ENCODE data around the gene COL12A1.

The COL12A1 gene

DNA sequence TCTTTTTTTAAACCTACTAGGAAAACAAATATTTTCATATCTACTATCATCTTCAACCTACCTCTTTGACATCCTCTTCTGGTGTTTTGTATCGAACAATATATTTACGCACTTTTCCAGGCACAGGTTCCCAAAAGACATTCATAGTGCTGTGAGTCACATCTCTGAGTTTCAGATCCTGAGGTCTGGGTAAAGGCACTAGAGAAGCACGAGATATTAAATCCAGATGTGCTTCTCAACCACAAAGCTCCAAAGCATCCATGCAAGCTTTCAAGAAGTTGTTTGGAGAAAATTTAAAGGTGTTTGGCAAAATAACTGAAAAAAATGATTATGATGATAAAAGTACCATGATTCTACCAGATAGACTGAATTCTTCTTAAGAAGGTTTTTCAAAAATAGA is 62.7 kb downstream of the COL12A1 start:
- DNase-seq (ENCODE audit: low read depth in 2 of 2), result no peak

DNA sequence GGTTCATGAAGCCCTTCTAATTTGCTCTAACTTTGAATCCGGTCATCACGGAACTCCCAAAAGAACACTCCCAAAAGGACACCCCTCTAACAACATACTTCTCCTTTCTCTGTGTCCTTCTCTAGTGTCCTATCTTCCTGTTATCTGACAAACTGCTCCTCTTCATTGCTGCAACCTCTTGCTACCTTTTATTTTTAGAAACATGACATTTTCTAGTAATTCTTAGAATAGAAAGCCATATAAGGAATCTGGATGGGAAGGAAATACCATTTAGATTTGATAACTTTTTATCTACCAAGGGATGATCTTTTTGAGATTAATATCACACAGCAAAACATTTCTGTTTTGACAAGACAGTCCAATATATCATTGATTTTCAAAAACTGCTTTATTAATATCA is 63.1 kb downstream of the COL12A1 start:
- no peak for DNase-seq (ENCODE audit: low read depth in 2 of 2)

DNA sequence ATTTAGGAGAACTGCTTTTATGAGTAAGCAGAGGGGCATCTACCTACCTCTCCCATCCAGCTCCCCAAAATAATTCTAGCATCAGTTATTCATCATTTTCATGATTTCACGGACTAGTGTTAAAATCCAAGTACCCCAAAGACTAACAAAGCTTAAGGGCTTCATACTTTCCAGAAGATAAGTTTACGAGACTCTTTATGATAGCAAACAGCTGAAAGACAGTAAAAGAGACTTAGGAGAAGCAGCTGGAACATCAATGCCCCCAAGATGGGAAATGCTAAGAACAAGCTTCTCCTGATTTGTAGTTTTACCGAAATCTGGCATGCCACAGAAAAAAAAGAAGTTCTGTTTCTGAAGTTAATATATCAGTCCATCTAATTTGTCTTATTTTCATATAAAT is 70.0 kb downstream of the COL12A1 start:
- no peak for DNase-seq (ENCODE audit: low read depth in 2 of 2)

DNA sequence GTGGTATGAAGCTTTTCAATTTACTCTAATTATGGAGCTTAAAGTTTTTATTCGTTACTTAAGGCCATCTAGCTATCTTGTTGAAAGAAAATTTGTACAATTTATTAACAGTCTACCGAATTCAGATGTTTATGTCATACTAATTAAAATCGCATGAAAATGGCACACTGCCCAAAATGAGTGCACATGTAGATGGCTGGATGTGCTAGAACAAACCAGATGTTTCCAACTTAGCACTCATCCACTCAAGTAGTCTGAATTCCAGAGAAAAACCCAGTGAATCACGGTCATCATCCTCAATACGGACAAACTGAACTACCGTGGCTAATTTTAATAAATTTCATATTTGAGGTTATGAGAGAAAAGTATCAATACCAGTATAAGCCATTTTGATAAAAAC is 70.4 kb downstream of the COL12A1 start:
- DNase-seq (ENCODE audit: low read depth in 2 of 2), result no peak

DNA sequence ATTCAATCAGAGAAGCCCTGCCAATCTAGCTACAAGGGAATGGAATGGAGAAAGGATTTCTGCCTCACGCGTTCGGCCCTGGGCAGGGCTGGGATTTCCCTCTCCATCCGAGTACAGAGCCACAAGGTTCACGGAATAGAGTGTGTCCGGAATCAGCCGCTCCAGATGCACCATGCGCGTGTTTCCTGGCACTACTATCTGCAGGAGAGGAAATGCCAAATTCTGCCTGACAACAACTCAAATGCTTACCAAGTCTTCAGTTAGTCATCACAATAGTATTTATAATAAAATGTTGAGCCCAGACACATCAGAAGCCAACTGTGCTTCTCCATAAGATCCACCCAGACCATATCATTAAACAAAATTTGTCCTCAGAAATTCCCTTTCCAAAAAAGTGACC is 75.1 kb downstream of the COL12A1 start:
- no peak for DNase-seq (ENCODE audit: low read depth in 2 of 2)

DNA sequence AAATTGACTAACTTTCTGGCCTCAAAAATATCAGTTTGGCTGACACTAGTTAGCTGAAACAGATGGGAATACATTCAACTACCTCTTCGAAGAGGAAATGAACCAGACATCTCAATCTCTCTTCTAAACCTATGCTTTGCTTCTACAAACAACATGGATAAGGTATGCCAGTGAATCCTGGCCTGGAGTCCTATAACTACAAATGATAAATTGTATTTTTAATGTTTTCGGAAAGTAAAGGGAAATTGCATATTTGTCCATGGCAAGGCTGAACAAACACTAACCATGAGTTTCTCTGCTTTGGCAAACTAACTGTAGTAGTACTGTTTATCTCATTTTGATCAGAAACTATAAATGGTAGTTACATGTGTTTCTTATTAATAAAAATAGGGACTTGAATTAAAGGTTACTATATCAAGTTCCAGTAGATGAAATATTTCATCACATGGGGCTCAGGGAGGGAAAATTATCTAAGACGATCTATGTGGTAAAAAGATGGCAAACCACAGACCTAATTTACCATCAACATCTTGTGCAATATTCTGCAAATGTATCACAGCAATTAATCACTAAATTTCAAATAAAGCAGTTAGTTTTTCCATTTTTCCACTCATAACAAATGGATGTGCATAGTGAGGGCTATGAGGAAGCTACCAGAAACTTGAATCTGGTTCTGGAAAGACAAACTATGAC is 76.8 kb downstream of the COL12A1 start:
- DNase-seq (ENCODE audit: low read depth in 2 of 2), result no peak

DNA sequence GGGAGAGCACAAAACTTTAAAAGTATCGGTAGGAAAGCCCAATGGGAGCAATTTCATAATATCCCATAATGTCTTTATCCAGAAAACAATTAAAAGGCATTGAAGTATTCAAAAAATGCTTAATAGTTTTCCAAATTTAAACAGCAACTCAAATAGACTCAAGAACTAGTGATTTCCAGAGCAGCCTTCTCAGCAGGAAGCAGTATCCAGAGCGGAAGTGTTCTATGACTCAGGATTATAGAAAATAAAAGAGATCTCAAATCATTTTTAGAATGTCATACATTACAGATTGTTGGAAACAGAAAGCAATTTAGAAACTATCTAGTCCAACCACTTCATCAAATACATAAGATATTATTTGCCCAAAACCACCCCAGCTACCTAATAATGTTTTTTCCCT is 79.3 kb downstream of the COL12A1 start:
- DNase-seq (ENCODE audit: low read depth in 2 of 2), result no peak

DNA sequence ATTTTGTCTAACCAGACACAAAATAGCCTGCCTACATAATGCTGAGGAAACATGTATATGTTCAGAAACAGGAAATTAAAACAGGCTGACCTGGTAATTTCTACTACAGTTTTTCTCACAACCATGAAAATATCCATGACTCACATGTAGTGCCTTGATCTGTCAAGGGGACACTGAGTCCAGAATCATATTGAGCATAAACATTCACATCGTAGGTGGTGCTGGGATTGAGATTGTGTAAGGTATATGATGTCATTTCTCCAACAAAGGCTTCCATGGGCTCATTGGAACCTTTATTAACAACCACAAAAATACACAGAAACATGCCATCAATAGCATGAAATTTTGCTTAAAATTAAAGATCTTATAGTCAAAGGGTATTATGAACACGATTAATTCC is 80.9 kb downstream of the COL12A1 start:
- DNase-seq (ENCODE audit: low read depth in 2 of 2), result no peak

DNA sequence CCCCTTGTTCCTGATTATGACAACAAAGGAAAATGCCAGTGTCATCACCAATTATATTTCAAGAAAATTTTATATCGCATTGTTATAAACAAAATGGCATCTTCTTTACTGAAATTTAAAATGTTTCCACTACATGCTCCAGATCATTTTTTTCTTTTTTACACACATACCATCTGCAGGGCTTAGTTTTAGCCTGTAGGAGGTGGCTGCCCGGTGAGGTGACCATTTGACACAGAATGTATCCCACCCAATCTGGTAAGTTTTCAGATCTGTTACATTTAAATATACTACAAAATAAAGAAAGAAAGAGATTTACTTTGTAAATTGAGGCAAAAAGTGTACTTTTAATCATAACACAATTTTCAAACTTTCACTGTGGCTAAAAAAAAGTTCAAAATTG is 81.8 kb downstream of the COL12A1 start:
- DNase-seq (ENCODE audit: low read depth in 2 of 2), result no peak

DNA sequence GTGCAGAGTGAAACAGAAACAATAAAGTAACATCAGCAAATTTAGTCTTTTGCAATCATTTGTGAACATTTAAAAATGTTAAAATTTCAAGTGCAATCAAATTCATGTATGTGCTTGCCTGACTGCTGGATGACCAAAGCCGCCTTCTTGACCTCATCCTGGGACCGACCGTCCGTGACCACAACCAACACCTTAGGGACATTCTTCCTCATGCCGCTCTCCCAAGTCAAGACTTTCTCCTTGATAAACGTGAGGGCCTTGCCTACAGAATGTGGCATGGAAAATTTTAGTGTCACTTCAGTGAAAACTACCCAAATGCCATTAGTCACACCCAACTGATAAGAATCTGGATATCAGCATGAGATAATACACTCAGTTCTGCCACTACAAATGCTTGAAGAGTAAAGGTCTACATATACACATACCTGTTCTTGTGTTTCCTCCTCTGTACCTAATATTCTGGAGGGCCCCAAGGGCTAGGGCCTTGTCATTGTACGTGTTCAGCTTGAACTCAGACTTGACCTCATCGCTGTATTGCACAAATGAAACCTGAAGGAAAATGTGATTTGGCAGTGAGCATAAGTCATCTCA is 86.8 kb downstream of the COL12A1 start:
- no peak for DNase-seq (ENCODE audit: low read depth in 2 of 2)

DNA sequence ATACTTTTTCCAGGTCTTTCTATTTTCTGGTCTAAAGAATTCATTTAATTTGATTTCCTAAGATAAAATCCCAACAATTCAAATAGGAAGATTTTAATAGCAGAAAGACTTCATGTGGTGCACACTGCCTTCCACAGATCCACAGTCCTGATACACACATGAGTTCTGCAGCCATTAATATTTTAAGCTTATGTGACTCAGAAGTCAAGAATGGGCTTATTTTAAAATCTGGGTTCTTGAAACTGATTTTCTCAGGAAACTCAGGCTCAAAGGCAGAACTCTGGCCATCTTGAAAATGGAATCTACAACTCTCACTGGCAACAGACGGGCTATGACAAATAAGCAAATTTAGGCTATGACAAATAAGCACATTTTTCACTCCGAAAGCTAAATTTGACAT is 88.2 kb downstream of the COL12A1 start:
- DNase-seq (ENCODE audit: low read depth in 2 of 2), result no peak

DNA sequence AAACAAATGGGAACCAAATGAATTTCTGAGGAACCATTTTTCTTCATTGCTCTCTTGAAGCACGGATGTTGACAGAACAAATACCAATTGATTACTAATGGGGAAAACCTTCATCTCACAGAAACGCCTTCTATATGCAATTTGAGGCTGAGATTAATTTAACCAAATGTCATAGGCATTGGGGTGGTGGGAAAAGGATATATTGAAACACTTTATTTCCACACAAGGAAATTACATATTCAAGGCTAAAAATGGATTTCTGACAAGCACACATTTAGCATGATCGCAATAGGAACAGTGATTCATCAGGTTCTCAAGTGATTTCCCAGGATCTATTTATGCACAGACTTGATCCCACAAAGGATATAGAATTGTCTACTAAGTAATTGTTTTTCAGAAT is 88.9 kb downstream of the COL12A1 start:
- DNase-seq (ENCODE audit: low read depth in 2 of 2), result no peak

DNA sequence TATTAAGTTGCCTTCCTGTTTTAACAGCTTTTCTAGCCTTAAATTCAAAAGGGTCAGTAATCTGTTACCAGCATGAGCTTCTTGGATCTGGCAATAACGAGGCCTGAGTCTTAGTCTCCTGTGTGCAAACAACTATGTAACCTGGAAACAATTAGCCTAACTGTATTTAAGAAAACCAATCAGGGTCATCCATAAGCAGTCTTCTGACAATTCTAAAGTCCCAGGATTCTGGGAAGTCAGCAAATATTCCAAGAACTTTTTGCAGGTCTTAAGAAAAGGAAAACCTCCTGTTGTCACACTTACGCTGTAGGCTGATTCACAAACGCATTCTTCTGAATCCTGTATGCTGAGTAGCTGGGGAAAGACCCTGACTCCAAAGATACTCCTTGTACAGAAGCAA is 90.4 kb downstream of the COL12A1 start:
- DNase-seq (ENCODE audit: low read depth in 2 of 2), result no peak

DNA sequence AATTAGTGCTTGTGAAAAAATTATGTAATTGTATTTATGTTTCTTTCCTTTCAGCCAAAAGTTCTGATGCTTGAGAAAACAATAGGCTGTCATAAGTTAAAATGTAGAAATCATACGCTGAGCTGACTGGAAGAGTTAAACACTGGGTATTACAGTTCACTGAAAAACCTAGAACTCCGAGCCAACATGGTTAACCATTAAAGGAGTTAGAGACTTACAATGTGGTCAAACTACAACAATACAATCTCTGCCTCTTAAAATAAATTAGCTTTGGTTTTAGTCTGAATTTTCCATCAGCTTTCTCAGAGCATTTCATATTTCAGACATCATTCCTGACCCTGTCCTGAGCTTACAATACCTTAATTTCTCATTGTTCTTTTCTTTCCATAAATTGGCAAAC is 91.0 kb downstream of the COL12A1 start:
- no peak for DNase-seq (ENCODE audit: low read depth in 2 of 2)

DNA sequence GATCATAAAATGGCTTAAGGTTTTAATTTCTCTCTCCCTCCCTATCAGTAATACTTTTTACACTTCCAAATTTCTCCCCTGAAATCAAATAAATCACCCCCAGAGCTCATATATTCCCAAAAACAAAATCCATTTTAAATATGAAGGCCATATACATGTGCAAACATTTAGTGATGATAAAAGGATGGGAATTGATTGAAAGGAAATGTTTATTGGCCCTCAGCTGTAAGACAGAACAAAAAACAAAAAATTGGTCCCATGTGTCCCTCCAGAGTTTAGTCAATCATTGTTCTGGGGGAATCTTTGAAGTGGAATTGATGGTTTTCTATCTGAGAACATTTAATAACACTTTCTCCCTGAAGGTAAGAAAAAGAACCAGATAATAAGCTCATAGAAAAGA is 91.7 kb downstream of the COL12A1 start:
- no peak for DNase-seq (ENCODE audit: low read depth in 2 of 2)

DNA sequence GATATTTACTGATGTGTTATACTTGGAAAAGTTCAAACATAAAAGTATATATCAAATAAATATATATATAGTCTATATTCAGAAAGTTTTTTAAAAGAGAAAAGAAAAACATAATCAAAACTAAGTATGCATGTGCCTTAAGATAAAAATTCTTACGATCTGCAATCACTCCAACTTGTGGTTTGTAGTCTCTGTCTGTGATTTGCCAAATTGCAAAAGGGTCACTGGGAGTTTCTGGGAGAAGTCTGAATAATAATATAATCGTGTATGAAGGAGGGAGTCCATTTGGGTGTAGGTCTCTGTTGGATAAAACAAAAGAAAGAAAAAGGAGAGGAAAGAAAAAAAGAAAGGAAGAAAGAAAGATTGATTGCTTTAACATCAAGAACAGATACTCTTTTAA is 92.4 kb downstream of the COL12A1 start:
- no peak for DNase-seq (ENCODE audit: low read depth in 2 of 2)

DNA sequence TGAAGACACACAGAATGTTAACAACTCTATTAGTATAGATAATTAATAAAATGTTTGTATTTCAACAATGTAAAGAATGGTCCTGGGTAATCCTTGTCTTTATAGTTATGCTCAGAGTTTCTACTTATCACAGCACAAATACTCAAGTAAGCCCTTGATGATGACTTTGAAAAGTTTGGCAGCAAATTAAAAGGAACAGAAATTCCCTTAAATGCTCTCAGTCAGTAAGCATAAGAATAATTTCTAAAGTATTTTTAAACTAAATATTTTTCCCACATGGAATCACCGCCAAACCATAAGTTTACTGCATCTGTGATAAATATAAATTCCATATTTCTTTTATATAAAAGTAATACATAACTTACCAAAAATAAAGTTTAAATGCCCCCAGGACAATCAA is 96.1 kb downstream of the COL12A1 start:
- DNase-seq (ENCODE audit: low read depth in 2 of 2), result no peak

DNA sequence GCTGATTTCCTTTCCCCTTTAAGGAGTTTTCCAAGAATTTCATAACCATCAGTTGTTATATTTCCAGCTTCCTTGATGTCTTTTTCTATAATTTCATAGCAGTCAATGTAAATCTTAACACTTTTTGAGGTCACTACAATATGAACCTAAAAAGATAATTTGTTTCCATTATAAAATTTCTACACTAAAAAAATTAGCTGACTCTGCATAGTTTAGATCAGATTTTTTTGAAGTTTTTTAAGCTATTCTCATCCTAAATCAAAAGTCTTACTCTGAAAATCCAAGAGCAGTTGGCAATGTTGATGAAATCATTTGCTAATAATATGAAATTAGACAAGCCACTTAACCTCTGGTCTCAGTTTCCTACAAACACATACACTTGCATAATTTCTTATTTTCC is 96.8 kb downstream of the COL12A1 start:
- no peak for DNase-seq (ENCODE audit: low read depth in 2 of 2)

DNA sequence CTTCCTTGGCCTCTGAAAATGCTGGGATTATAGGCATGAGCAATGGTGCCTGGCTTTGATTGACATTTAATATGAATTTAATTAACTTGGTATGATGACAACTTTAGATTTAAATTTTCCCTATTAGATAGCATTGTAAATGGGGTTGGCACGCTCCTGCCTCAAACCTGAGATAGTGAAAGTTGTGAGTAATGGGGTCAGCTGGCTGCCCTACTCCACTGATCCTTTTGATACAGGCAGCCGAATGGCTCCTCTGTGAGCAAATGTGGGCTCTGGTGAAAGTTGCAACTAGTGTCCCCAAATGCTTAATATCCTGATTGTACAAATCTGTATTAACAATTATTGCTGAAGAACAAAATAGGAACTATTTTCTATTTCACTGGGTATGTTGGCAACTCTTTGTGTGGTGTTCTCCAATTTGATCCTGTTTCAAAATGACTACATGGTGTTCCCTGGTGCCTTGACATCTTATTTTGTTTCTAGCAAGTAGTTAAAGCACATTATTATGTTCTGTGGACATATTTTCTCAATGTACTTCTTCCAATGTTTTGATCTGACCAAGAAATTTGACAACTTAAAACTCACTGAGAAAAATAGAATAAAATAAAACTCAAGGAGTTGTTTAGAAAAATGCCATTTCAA is 97.4 kb downstream of the COL12A1 start:
- DNase-seq (ENCODE audit: low read depth in 2 of 2), result no peak

DNA sequence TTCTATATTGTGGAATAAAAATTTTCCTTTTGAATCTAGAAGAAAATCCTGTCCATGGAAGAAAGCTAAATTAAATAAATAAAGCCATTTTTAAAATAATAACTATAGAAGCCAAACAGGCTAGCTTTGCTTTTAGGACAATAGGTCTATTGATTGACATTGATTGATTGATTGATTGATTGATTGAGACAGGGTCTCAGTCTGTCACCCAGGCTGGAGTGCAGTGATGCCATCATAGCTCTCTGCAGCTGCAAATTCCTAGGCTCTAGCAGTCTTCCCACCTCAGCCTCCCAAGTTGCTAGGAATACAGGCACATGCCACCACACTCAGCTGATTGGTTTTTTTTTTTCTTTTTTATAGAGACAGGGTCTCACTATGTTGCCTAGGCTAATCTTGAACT is 97.9 kb downstream of the COL12A1 start:
- DNase-seq (ENCODE audit: low read depth in 2 of 2), result no peak

DNA sequence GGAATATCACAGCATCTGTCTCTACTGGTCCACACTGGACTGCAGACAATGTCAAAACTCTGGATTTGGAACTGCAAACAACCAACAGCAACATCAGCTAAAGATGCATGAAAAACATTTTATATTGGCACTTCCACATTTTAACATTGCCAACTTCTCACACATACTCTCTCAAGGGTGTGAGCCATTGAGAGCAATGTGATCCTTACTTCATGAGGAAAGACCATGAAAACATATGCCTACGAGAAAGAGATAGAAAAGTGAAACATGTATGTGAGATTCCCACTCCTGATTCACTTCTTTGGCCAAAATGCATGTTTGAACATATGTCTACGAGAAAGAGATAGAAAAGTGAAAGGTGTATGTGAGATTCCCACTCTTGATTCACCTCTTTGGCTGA is 99.4 kb downstream of the COL12A1 start:
- DNase-seq (ENCODE audit: low read depth in 2 of 2), result no peak

DNA sequence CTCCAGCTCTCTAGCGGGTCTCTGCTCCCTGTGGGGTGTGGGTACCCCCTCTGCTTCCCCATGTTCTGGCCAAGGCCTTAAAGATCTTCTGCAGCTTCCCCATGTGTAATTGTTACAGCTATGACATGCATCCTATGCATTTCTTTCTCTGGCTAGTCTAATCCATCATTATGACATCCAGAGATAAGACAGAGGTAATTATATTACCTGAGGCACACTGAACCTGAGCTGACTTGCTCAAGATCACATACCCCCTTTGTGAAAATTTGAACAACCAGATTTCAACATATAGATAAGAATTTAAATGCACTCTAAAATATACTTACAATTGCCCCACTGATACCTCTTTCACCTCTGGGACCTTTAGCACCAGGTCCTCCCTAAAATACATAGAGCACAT is 102.4 kb downstream of the COL12A1 start:
- no peak for DNase-seq (ENCODE audit: low read depth in 2 of 2)

DNA sequence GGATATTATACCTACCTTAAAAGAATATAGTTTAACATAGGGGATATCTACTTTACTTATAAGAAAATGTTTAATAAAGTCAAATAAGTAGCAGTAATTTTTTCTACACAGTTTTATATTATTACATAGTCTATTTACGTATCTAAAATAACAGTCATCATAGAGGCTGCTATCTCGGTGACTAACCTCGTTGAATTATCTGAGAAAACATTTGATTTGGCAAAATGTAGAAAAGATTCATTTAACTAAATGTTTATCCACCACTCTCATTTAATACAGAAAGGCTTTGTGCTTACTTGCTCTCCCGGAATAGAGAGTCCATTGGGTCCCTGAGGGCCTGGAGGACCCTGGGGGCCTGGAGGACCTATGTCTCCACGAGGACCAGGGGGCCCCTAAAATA is 103.6 kb downstream of the COL12A1 start:
- no peak for DNase-seq (ENCODE audit: low read depth in 2 of 2)

DNA sequence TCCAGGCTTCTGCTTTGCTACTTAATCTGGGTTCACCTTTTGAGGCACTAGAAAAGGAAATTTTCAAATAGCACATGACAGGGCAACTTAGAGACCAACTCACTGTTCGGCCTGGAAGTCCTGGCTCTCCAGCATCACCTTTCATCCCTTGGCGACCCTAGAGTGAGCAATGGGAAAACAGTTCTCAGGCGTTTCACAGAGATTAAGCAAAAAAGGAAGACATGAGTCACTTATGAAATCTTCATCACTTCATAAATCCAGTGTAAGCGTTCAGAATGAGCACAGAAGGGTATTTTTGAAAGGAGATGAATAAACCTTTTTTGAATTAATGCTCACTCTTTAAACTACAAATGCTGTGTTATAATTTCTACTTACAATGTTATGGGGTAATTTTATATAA is 104.0 kb downstream of the COL12A1 start:
- no peak for DNase-seq (ENCODE audit: low read depth in 2 of 2)

All from stimulated activated CD8-positive, alpha-beta memory T cell treated with anti-CD3 and anti-CD28 coated beads, Interleukin-15, amount 100 ng/mL, for 48 hours (primary cell).